Astrocyte (in vitro differentiated cells and primary cell): ENCODE data around the gene PRKAR2B.

Experiments
- EZH2 ChIP-seq: IDR thresholded peaks from 2 replicates; pipeline ENCODE4 v1.6.1; 2012; ENCODE audit warnings: mild to moderate bottlenecking, low read length, inconsistent platforms; ENCODE audit not compliant: insufficient read depth
- TF ChIP-seq, protein P1 (sequence below): IDR thresholded peaks from 2 replicates; pipeline ENCODE4 v1.5.1; 2011; ENCODE audit warnings: low read depth, mild to moderate bottlenecking, inconsistent platforms, low read length, moderate library complexity; ENCODE audit not compliant: insufficient read depth

DNA sequence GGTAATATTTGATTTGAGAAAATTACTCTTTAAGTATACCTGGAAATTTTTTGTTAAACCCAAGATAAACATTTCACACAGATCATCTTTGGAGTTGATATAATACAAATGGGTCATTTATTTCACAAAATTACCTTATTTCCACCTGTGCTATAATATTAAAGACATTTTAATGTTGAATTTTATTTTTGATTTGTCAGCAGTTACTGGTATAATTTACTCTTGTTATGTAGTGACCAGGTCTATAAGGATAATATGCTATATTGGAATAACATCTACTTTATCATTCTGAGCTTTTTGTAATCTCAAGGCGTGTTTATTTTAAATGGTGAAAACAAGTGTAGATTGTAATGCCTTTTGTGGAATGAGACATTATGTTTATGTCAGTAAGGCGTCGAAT lies 26.6 kb downstream of the PRKAR2B start:
- TF ChIP-seq, protein P1, sequence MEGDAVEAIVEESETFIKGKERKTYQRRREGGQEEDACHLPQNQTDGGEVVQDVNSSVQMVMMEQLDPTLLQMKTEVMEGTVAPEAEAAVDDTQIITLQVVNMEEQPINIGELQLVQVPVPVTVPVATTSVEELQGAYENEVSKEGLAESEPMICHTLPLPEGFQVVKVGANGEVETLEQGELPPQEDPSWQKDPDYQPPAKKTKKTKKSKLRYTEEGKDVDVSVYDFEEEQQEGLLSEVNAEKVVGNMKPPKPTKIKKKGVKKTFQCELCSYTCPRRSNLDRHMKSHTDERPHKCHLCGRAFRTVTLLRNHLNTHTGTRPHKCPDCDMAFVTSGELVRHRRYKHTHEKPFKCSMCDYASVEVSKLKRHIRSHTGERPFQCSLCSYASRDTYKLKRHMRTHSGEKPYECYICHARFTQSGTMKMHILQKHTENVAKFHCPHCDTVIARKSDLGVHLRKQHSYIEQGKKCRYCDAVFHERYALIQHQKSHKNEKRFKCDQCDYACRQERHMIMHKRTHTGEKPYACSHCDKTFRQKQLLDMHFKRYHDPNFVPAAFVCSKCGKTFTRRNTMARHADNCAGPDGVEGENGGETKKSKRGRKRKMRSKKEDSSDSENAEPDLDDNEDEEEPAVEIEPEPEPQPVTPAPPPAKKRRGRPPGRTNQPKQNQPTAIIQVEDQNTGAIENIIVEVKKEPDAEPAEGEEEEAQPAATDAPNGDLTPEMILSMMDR: no peak
- TF ChIP-seq EZH2: no peak
